Globus pallidus (tissue), 1 donor: ENCODE measurements around the gene TPRA1.

Experiments
- DNase-seq: peaks from one replicate; pipeline ENCODE4 v3.0.0-alpha.2; 2015; ENCODE audit warnings: low spot score

The TPRA1 gene

GRCh38 chr3:127590282-127590592, 296 bp downstream of the TPRA1 start:
- DNase-seq = no peak

- no peak for DNase-seq
Observed at GRCh38 chr3:127589600-127590281, 792 bp downstream of the TPRA1 start.

GRCh38 chr3:127588806-127589577, 1.5 kb downstream of the TPRA1 start:
- DNase-seq = no peak

GRCh38 chr3:127587876-127588275, 2.7 kb downstream of the TPRA1 start:
- no peak for DNase-seq

- no peak for DNase-seq
Observed at GRCh38 chr3:127585813-127586413, 4.6 kb downstream of the TPRA1 start.

GRCh38 chr3:127585163-127585812, 5.2 kb downstream of the TPRA1 start:
- no peak for DNase-seq

- no peak for DNase-seq
Observed at GRCh38 chr3:127584734-127585133, 5.8 kb downstream of the TPRA1 start.

GRCh38 chr3:127580327-127581060, 10.0 kb downstream of the TPRA1 start:
- DNase-seq = no peak

GRCh38 chr3:127578802-127579201, 11.7 kb downstream of the TPRA1 start:
- no peak for DNase-seq

- DNase-seq = no peak
Observed at GRCh38 chr3:127578168-127578567, 12.4 kb downstream of the TPRA1 start.

- no peak for DNase-seq
Observed at GRCh38 chr3:127577448-127577847, 13.1 kb downstream of the TPRA1 start.

GRCh38 chr3:127574880-127575878, 15.4 kb downstream of the TPRA1 start:
- DNase-seq = peak; percentile 80

- no peak for DNase-seq
Observed at GRCh38 chr3:127573912-127574311, 16.6 kb downstream of the TPRA1 start.

- no peak for DNase-seq
Observed at GRCh38 chr3:127573401-127573800, 17.1 kb downstream of the TPRA1 start.

GRCh38 chr3:127572735-127573134, 17.8 kb downstream of the TPRA1 start:
- DNase-seq = no peak

GRCh38 chr3:127572186-127572585, 18.3 kb downstream of the TPRA1 start:
- DNase-seq = no peak

- no peak for DNase-seq
Observed at GRCh38 chr3:127570520-127570919, 20.0 kb downstream of the TPRA1 start.

GRCh38 chr3:127569160-127569559, 21.4 kb downstream of the TPRA1 start:
- no peak for DNase-seq

- DNase-seq = no peak
Observed at GRCh38 chr3:127568586-127568985, 21.9 kb downstream of the TPRA1 start.

- DNase-seq = no peak
Observed at GRCh38 chr3:127566833-127567232, 23.7 kb downstream of the TPRA1 start.

- no peak for DNase-seq
Observed at GRCh38 chr3:127565711-127566110, 24.8 kb downstream of the TPRA1 start.
